Nephron (organoid): ENCODE results near the gene TAF4.

Source experiments
- H3K27ac Mint-ChIP-seq, 3 experiments: 2 replicates each; pipeline ENCODE4 v1.8.0; 2020; ENCODE audit warnings: mixed read lengths in 3 of 3, mild to moderate bottlenecking in 2 of 3, moderate library complexity in 1 of 3
- H3K27me3 Mint-ChIP-seq: 2 replicates; pipeline ENCODE4 v1.8.0; 2021; ENCODE audit warnings: low read depth, mild to moderate bottlenecking, moderate library complexity, mixed read lengths
- H3K36me3 Mint-ChIP-seq: 2 replicates; pipeline ENCODE4 v1.8.0; 2020; ENCODE audit warnings: low read depth, mixed read lengths
- H3K4me1 Mint-ChIP-seq: 2 replicates; pipeline ENCODE4 v1.8.0; 2020; ENCODE audit warnings: mixed read lengths
- H3K4me3 Mint-ChIP-seq, 3 experiments: 2 replicates each; pipeline ENCODE4 v1.8.0; 2020; ENCODE audit warnings: mild to moderate bottlenecking in 3 of 3, mixed read lengths in 3 of 3, moderate library complexity in 2 of 3
- H3K9me3 Mint-ChIP-seq: 2 replicates; pipeline ENCODE4 v1.8.0; 2020; ENCODE audit warnings: mixed read lengths
- TF ChIP-seq, protein P1 (sequence below), 3 experiments: fragments of 200-600 bp; sonication (generic); IDR thresholded peaks; one replicate each; pipeline ENCODE4 v1.5.0; 2021; ENCODE audit warnings: antibody characterized with exemption in 3 of 3; ENCODE audit not compliant: unreplicated experiment in 3 of 3

TAF4 gene

DNA sequence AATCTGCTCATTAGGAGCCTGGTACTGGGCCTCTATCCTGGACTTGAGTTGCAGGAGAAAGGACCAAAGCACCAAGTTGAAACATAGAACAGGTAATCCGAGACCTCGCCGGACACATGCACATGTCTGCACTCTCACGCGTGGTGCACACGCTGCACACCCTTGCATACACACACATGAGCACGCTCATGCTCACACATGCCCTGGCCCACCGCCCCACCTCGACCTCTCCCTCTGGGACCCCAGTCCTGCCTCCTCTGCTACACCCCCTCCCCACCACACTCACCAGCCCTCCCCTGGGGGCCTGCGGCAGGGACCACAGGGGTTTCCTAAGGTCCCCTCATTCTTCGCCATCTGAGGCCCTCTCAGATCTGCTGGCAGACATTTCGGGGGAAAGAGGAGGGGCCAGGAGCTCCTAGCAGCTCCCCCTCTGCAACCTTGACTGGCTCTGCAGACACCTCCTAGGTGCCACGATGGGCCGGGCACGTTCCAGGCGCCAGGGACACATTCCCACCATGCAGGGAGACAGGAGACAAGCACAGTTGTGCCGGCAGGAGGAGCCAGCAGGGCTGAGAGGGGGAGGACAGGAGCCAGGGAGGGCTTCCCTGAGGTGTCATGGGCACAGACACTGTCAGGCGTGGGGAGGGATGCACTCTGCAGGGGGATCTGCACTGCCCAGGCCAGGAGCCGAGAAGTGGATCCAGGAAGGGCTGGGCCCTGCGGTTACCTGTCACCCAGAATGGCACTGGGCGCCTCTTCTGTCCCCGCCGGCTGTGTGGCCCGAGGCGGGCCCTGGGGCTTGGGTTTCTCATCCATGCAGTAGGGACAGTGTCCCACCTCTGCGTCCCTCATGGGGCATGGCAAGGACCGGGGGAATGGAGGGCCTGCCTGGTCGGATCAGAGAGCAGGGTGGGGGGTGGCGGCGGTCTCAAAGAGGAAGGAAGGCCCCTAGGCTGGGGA lies 31.0 kb upstream of the TAF4 start:
- Mint-ChIP-seq H3K27me3 (peaks cover 15% of the 10 kb centered on the region), H3K36me3 (no peaks in the 10 kb centered on the region), H3K4me1 (no peaks in the 10 kb centered on the region), H3K27ac (no peak overlapping the region), H3K4me3 (no peak overlapping the region), H3K9me3 (peaks cover 3% of the 10 kb centered on the region)
- TF ChIP-seq, protein P1, sequence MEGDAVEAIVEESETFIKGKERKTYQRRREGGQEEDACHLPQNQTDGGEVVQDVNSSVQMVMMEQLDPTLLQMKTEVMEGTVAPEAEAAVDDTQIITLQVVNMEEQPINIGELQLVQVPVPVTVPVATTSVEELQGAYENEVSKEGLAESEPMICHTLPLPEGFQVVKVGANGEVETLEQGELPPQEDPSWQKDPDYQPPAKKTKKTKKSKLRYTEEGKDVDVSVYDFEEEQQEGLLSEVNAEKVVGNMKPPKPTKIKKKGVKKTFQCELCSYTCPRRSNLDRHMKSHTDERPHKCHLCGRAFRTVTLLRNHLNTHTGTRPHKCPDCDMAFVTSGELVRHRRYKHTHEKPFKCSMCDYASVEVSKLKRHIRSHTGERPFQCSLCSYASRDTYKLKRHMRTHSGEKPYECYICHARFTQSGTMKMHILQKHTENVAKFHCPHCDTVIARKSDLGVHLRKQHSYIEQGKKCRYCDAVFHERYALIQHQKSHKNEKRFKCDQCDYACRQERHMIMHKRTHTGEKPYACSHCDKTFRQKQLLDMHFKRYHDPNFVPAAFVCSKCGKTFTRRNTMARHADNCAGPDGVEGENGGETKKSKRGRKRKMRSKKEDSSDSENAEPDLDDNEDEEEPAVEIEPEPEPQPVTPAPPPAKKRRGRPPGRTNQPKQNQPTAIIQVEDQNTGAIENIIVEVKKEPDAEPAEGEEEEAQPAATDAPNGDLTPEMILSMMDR (IDR thresholded peaks at IDR 0.05; ENCODE audit: unreplicated experiment in 3 of 3), result no peak

DNA sequence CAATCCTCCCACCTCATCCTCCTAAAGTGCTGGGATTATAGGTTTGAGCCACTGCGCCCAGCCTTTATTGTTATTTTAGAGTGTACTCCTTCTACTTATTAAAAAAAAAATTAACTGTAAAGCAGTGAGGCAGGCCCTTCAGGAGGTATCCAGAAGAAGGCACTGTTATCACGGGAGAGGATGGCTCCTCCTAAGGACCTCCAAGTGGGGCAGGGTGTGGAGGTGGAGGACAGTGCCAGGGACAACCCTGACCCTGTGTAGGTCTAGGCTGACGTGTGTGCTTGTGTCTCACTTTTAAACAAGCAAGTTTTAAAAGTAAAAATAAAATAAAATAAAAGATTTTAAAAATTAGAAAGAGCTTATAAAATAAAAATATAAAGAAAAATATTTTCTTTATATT lies 23.7 kb upstream of the TAF4 start:
- Mint-ChIP-seq H3K4me1 (no peaks in the 10 kb centered on the region), H3K27ac (no peak overlapping the region), H3K4me3 (no peak overlapping the region), H3K9me3 (no peaks in the 10 kb centered on the region), H3K36me3 (no peaks in the 10 kb centered on the region), H3K27me3 (peaks cover 6% of the 10 kb centered on the region)
- TF ChIP-seq, protein P1 (IDR thresholded peaks at IDR 0.05; ENCODE audit: unreplicated experiment in 3 of 3), result no peak

DNA sequence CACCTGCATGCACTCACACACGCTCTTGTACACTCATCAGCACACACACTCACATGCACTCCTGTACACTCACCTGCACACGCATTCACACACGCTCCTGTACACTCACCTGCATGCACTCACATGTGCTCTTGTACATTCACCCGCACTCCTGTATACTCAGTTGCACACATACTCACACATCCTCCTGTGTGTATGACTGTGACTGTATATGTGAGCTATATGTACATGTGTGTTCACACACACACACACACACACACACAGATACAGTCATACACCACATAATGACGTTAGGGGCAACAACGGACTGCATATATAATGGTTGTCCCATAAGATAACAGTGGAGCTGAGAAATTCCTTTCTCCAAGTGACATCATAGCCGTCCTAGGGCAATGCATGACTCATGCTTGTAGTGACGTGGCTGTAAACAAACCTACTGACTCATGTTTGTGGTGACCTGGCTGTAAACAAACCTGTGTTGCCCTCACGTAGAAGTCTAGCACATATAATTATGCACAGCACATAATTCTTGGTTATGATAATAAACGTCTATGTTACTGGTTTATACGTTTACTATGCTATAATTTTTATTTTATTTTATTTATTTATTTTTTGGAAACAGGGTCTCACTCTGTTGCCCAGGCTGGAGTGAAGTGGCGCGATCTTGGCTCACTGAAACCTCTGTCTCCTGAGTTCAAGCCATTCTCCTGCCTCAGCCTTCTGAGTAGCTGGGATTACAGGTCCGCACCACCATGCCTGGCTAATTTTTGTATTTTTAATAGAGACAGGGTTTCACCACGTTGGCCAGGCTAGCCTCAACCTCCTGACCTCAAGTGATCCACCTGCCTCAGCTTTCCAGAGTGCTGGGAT lies 22.8 kb upstream of the TAF4 start:
- no peaks in the 10 kb centered on the region for H3K36me3 Mint-ChIP-seq
- no peaks in the 10 kb centered on the region for H3K9me3 Mint-ChIP-seq
- TF ChIP-seq, protein P1 (IDR thresholded peaks at IDR 0.05; ENCODE audit: unreplicated experiment in 3 of 3), result no peak
- H3K4me1 Mint-ChIP-seq, result no peaks in the 10 kb centered on the region
- no peak overlapping the region for H3K4me3 Mint-ChIP-seq
- no peak overlapping the region for H3K27ac Mint-ChIP-seq
- H3K27me3 Mint-ChIP-seq, result peaks cover 6% of the 10 kb centered on the region

DNA sequence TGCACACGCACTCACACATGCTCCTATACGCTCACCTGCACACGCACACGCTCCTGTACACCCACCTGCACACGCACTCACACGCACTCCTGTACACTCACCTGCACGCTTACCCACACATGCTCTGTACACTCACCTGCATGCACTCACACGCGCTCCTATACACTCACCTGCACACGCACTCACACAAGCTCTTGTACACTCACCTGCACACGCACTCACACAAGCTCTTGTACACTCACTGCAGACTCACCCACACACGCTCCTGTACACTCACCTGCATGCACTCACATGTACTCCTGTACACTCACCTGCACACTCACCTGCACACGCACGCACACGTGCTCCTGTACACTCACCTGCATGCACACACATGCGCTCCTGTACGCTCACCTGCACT lies 22.0 kb upstream of the TAF4 start:
- no peaks in the 10 kb centered on the region for H3K4me1 Mint-ChIP-seq
- H3K36me3 Mint-ChIP-seq, result no peaks in the 10 kb centered on the region
- H3K4me3 Mint-ChIP-seq, result no peak overlapping the region
- H3K9me3 Mint-ChIP-seq, result no peaks in the 10 kb centered on the region
- TF ChIP-seq, protein P1 (IDR thresholded peaks at IDR 0.05; ENCODE audit: unreplicated experiment in 3 of 3), result no peak
- H3K27me3 Mint-ChIP-seq, result peaks cover 6% of the 10 kb centered on the region
- H3K27ac Mint-ChIP-seq, result no peak overlapping the region

DNA sequence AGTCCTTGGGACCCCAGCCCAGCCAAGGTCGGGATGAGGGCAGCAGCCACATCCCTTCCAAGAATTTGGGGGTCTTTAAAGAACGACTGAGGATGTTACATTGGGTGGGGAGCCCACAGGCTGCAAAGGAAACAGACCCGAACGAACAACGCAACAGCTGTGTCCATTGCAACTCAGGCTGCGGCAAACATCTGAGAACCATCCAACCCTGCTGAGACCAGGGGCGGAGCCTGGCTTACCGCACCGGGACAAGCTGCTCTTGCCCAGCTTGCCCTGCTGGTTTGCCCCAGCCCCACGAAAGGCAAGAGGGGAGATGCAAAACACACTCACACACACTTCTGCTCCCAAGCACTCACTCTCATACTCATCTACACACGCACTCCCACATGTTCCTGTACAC lies 21.5 kb upstream of the TAF4 start:
- Mint-ChIP-seq H3K27me3 (peaks cover 2% of the 10 kb centered on the region), H3K36me3 (no peaks in the 10 kb centered on the region), H3K27ac (no peak overlapping the region), H3K9me3 (no peaks in the 10 kb centered on the region), H3K4me3 (no peak overlapping the region), H3K4me1 (no peaks in the 10 kb centered on the region)
- TF ChIP-seq, protein P1 (IDR thresholded peaks at IDR 0.05; ENCODE audit: unreplicated experiment in 3 of 3), result no peak
